GM18505 (cell line): Measurements from ENCODE around the gene TRIO.

Source experiments
- ATAC-seq: cut with Tn5 transposase; IDR thresholded peaks from one replicate; pipeline ENCODE4 v1.9.1; 2021; ENCODE audit not compliant: unreplicated experiment
- POLR2A ChIP-seq: IDR thresholded peaks from 4 replicates; pipeline ENCODE4 v1.6.1; 2011; ENCODE audit warnings: borderline replicate concordance; ENCODE audit not compliant: insufficient read depth, insufficient read length; ENCODE audit errors: extremely low read depth

The TRIO gene

DNA sequence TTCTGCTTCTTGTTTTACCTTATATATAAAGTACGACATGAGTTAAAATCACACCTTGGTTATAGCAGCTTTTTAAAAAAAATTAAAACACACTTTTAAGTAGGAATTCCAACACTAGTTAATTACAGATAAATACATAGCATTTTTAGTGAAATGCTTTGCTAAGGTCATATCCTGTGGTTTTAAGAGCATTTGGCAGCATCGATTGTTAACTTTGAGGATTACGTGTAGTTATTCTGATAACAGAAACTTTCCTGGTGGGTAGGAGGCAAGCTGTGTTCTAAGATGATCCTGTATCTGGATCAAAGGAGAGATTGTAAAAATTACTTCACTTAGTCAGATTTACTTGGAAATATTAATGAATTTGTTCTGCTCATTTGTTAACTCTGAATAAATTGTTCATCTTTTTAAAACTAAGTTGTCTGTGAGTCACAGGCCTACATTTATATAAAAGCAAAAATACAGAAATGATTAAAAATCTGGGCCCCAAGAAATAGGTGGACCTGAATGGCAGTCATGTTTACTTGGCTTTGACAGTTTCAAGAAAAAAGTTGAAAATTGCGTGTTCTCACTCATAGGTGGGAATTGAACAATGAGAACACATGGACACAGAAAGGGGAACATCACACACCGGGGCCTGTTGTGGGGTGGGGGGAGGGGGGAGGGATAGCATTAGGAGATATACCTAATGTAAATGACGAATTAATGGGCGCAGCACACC is 58.3 kb downstream of the TRIO start:
- no peak for ATAC-seq
- no peak for TF ChIP-seq POLR2A

DNA sequence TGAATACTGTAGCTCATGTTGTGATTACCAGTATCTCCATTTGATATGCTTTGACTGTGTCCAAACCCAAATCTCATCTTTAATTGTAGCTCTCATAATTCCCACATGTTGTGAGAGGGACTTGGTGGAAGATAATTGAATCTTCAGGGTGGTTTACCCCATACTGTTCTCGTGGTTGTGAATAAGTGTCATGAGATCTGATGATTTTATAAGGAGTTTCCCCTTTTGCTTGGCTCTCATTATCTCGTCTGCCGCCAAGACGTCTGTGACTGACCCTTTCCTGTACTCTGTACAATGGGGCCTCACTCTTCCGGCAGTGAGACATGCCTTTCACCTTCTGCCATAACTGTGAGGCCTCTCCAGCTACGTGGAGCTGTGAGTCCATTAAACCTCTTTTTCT is 59.3 kb downstream of the TRIO start:
- no peak for TF ChIP-seq POLR2A
- no peak for ATAC-seq

DNA sequence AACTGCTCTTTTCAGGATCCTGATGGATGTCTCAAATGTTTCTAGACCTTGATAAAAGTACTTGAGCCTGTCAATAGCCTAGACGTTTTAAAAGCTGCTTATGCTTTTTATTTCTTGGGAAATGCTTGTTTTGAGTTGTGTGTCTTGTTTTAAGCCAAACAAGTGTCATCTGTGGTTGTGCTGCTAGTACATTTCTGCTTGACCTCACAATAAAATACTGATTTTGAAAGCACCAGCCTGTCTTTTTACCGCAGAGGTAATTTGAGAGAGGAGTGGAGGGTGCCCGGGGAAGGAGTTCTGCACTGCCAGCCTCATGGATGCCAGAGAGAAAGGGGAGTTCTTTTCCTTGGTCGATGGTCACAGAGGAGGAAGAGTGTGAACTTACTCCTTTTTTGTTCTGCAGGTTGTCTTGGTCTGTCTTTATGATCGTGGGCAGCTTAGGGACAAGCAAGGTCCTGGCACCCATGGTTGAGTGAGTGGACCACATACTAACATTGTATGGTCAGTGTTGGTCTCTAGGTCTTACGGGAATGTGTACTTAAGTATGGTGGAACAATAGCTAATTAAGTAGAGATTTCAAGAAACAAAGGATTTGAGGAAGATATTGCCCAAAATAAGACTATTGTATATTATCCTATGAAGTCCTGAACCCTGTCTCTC is 61.0 kb downstream of the TRIO start:
- no peak for TF ChIP-seq POLR2A
- ATAC-seq = no peak

GRCh38 chr5:14204785-14205321 is 61.7 kb downstream of the TRIO start:
- TF ChIP-seq POLR2A = no peak
- ATAC-seq = no peak

DNA sequence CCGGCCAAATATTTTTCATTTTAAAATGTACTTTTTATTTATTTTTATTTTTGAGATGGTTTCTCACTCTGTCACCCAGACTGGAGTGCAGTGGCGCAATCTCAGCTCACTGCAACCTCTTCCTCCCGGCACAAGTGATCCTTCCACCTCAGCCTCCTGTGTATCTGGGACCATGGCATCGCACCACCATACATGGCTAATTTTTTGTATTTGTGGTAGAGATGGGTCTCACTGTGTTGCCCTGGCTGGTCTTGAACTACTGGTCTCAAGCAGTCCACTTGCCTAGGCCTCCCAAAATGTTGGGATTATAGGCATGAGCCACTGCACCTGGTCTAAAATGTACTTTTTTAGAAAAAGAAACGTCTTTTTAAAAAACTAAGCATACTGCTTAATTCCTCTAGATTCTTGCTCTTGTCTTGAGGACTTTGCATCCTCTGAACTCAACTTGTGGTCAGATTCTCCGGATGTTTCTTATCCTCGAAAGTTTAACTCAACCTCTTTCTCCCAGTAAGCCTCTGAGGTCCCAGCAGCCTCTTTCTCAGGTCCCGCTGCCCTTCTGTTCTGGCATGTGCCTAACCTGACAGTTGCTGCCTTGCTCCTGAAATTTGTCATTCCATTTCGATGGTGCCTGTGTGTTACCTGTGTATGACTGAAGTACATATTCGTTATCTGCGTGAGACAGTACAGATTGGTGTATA is 63.0 kb downstream of the TRIO start:
- no peak for ATAC-seq

GRCh38 chr5:14207428-14207827 is 64.3 kb downstream of the TRIO start:
- peak; percentile 16 for TF ChIP-seq POLR2A
- ATAC-seq = peak; percentile 26

More for the DNA sequence above, 63.0 kb downstream of the TRIO start:
- no peak for TF ChIP-seq POLR2A

DNA sequence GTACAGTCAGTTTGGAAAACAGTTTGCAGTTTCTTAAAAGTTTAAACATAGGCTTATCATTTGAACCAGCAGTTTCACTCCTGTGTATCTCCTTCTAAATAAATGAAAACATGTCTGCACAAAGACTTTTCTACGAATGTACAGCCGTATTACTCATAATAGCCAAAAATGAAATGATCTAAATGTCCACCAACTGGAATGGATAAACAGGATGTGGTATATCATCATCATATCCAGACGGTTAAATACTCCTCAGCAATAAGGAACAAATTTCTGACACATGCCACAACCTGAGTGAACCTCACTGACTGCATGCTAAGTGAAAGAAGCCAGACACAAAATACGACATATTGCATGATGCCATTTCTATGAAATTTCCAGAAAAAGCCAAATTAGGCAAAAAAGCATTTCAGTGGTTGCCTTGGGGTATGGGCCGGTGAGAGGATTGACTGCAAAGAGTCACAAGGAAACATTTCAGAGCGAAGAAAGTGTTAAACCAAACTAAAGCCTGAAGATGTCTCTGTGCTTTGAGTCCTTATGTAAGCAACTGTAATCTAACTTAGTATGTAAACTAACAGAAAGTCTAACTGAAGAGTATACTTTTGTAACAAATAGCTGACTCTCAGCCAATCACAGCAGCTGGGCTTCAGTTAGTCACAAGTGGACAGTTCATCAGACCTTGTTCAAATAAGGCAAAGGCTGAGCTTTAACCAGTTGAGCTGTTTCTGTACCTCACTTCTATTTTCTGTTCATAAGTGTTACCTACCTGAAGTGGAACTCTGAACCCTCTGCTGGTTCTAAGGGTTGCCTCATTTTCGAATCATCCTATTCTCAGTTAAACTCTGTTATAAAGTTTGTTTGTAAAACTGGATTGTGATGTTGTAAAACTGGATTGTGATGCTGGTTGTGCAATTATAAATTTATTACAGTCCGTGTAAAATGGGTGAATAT is 65.2 kb downstream of the TRIO start:
- peak; percentile 57 for ATAC-seq
- peak; percentile 62 for TF ChIP-seq POLR2A

- ATAC-seq = no peak
- no peak for TF ChIP-seq POLR2A
Measured at GRCh38 chr5:14209222-14209822, 66.2 kb downstream of the TRIO start.

DNA sequence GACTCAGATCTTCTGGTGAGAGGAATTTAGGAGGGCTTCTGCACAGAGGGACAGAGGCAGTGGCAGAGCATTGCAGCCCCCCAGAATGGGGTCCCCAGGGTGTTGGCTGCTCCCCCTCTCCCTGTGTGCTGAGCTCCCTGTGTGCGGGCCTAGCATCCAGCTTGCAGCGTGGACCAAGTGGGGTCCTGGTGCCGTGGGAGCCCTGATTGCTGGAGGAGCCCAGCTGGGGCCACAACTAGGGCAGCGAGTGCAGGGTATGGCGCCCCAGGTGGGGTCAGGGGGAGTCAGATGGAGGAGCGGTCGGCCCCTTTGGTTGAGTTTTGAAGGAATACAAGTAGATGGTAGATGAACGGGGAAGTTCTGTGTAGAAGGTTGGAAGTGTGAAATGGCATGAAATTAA is 66.7 kb downstream of the TRIO start:
- no peak for TF ChIP-seq POLR2A
- ATAC-seq = no peak

- ATAC-seq = no peak
- no peak for TF ChIP-seq POLR2A
Measured at GRCh38 chr5:14210729-14211128, 67.6 kb downstream of the TRIO start.

DNA sequence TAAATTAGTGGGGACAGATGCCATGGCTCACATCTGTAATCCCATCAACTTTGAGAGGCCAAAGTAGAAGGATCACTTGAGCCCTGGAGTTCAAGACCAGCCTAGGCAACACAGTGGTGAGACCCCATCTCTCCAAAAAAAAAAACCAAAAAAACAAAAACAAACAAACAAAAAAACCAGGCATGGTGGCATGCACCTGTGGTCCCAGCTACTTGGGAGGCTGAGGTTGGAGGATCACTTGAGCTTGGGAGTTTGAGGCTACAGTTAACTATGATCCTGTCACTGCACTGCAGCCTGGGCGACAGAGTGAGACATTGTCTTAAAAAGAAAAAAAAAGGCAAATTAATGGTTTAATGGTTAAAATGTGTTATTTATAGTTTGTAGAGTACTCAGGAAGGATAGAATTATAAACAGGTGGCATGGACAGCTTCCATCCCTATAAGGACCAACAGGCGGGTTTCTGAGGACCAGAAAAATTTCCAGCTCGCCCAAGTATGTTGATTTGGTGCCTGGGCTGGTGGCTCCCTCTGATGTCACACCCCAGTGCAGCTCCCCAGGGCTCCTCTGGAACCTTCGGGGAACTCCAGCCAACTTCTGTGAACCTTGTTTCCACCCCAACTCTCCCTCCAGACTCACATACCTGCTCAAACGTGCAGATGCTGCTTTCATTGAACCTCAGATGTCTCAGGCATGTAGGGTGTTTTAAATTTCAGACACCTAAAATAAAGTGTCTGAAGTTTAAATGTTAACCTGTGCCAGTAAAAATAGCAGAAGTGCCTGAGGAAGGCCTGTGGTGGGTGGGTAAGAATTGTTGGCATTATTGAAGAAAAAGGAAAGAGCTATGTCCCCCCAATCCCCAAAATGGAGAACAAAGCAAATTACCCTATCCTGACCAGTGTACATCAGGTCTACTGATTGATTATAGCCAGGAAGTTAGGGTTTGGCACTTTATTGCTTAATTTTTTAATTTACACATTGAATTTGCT is 69.0 kb downstream of the TRIO start:
- TF ChIP-seq POLR2A = peak; percentile 31
- ATAC-seq = peak; percentile 22

DNA sequence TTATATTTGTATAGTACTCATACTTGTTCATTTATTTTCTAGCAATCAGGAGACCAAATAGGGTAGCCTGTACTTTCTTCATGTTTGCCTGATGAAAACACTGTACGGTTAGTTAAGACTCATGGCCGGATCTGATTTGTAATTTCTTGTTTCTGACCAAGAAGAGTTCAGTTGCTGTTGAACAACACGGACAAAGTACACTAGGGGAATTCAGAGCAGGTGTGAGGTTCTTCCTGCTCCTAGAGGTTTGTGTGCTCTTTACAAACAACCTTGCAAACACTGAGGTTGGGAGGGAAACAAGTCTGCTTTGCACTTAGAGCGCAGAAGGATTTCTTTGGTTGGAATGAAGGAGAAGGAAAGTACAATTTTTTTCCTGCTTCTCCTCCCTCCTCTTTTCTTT is 69.7 kb downstream of the TRIO start:
- TF ChIP-seq POLR2A = no peak
- ATAC-seq = peak; percentile 23

- no peak for TF ChIP-seq POLR2A
- no peak for ATAC-seq
Measured at GRCh38 chr5:14213253-14213652, 70.1 kb downstream of the TRIO start.
